ENCODE measurements around the gene DIP2C.
"Not testable (repeated sequence)": the region's sequence is repeated elsewhere in the genome, so short reads cannot be mapped to it uniquely, and the experiment has no call there.

Gene DIP2C

DNA sequence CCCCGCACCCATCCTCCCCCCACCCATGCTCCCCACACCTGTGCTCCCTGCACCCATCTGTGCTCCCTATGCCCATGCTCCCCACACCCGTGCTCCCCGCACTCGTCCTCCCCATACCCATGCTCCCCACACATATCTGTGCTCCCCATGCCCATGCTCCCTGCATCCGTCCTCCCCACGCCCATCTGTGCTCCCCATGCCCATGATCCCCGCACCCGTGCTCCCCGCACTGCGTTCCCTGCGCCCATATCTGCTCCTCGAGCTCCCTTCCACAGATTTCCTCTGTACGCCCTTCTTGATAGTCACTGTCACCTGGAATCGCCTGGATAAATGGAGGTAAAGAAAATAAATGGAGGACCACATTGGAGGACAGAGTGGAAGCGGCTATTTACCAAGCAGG, 9.9 kb downstream of the DIP2C start:
- H4K20me1 ChIP-seq (ENCODE audit: insufficient read depth, low read length, poor library complexity, severe bottlenecking) = no peaks in the 10 kb centered on the region
- H3K4me1 ChIP-seq (ENCODE audit: insufficient read depth, low read length, poor library complexity, severe bottlenecking) = no peaks in the 10 kb centered on the region
- H3K79me2 ChIP-seq (ENCODE audit: insufficient read depth, low read length) = no peaks in the 10 kb centered on the region
- no peak overlapping the region for H2AFZ ChIP-seq (ENCODE audit: low read length)
- H3K36me3 ChIP-seq (ENCODE audit: insufficient read depth, low read length) = no peaks in the 10 kb centered on the region
- H3K9ac ChIP-seq (ENCODE audit: low read depth, low read length, poor library complexity, severe bottlenecking) = no peak overlapping the region
- H3K4me3 ChIP-seq (ENCODE audit: low read length, poor library complexity, severe bottlenecking) = no peak overlapping the region
- no peaks in the 10 kb centered on the region for H3K9me2 ChIP-seq (replicated peaks; ENCODE audit: low read depth, low read length)
- no peak overlapping the region for H3K4me2 ChIP-seq (ENCODE audit: low read depth, low read length, poor library complexity, severe bottlenecking)
- H3K27me3 ChIP-seq (ENCODE audit: insufficient read depth, low read length, poor library complexity, severe bottlenecking) = no peaks in the 10 kb centered on the region
- H3F3A ChIP-seq (ENCODE audit: low read depth) = no peaks in the 10 kb centered on the region
- peaks cover 3% of the 10 kb centered on the region; the same call in 1 of the 2 replicates for H3K9me3 ChIP-seq (ENCODE audit: insufficient read depth, low read depth, low read length)
- TF ChIP-seq, protein P1, sequence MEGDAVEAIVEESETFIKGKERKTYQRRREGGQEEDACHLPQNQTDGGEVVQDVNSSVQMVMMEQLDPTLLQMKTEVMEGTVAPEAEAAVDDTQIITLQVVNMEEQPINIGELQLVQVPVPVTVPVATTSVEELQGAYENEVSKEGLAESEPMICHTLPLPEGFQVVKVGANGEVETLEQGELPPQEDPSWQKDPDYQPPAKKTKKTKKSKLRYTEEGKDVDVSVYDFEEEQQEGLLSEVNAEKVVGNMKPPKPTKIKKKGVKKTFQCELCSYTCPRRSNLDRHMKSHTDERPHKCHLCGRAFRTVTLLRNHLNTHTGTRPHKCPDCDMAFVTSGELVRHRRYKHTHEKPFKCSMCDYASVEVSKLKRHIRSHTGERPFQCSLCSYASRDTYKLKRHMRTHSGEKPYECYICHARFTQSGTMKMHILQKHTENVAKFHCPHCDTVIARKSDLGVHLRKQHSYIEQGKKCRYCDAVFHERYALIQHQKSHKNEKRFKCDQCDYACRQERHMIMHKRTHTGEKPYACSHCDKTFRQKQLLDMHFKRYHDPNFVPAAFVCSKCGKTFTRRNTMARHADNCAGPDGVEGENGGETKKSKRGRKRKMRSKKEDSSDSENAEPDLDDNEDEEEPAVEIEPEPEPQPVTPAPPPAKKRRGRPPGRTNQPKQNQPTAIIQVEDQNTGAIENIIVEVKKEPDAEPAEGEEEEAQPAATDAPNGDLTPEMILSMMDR (conservative IDR thresholded peaks at IDR 0.05; ENCODE audit: low read length) = no peak
- TF ChIP-seq EZH2phosphoT487 (IDR thresholded peaks at IDR 0.05; ENCODE audit: borderline replicate concordance) = no peak

DNA sequence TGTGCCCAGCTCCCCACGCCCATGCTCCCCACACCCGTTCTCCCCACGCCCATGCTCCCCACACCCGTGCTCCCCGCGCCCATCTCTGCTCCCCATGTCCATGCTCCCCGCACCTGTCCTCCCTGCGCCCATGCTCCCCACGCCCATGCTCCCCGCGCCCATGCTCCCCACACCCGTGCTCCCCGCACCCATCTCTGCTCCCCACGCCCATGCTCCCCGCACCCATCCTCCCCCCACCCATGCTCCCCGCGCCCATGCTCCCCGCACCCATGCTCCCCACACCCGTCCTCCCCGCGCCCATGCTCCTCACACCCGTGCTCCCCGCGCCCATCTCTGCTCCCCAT, 10.8 kb downstream of the DIP2C start:
- not testable (repeated sequence) for H3K27me3 ChIP-seq (ENCODE audit: insufficient read depth, low read length, poor library complexity, severe bottlenecking); H3K4me1 ChIP-seq (ENCODE audit: insufficient read depth, low read length, poor library complexity, severe bottlenecking); H3K4me3 ChIP-seq (ENCODE audit: low read length, poor library complexity, severe bottlenecking); H2AFZ ChIP-seq (ENCODE audit: low read length); H3K79me2 ChIP-seq (ENCODE audit: insufficient read depth, low read length); H3K9me2 ChIP-seq (replicated peaks; ENCODE audit: low read depth, low read length); H3K9me3 ChIP-seq (ENCODE audit: insufficient read depth, low read depth, low read length); H3F3A ChIP-seq (ENCODE audit: low read depth); H4K20me1 ChIP-seq (ENCODE audit: insufficient read depth, low read length, poor library complexity, severe bottlenecking); H3K9ac ChIP-seq (ENCODE audit: low read depth, low read length, poor library complexity, severe bottlenecking); H3K36me3 ChIP-seq (ENCODE audit: insufficient read depth, low read length); H3K4me2 ChIP-seq (ENCODE audit: low read depth, low read length, poor library complexity, severe bottlenecking)

DNA sequence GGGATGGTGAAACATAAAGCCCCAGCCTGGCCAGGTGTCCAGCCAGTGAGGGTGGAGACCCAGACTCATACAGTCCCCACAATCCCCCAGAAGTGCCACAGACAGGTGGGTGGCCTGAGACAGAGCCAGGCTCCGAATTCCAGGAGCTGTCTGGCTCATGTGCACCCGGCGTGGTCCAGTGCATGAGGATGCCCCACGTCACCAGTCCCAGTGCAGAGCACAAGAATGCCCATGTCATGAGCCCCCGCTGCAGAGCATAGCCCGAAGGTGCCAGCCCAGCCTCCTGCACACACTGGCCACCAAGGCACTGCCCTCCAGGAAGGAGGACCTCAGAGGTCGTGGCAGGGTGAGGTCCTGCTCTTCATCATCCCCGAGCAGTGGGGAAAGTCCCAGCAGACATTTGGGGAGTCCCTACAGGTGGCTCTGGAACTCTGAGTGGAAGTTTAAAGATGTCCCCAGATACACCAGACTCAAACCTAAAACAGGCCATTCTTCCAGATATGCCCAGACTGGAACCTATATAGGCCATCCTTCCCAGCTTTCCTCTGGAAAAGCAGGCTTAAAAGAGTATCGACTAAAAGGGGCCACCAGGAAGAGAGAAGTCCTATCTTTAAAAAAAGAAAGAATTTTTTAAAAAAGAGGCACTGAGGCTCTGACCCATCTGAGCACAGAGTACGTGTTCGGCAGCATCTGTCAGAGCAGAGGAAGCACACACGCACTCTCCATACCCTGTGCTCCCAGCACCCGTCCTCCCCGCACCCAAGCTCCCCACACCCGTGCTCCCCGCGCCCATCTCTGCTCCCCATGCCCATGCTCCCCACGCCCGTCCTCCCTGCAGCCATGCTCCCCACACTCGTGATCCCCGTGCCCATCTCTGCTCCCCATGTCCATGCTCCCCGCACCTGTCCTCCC, 11.5 kb downstream of the DIP2C start:
- no peak overlapping the region for H3K4me2 ChIP-seq (ENCODE audit: low read depth, low read length, poor library complexity, severe bottlenecking)
- H4K20me1 ChIP-seq (ENCODE audit: insufficient read depth, low read length, poor library complexity, severe bottlenecking) = no peaks in the 10 kb centered on the region

More for the DNA sequence above, 11.5 kb downstream of the DIP2C start:
- Histone ChIP-seq H3F3A (ENCODE audit: low read depth) (no peaks in the 10 kb centered on the region), H3K9me3 (ENCODE audit: insufficient read depth, low read depth, low read length) (no peaks in the 10 kb centered on the region; the same call in 1 of the 2 replicates), H3K79me2 (ENCODE audit: insufficient read depth, low read length) (no peaks in the 10 kb centered on the region), H3K4me3 (ENCODE audit: low read length, poor library complexity, severe bottlenecking) (no peak overlapping the region), H3K9me2 (replicated peaks; ENCODE audit: low read depth, low read length) (no peaks in the 10 kb centered on the region), H3K9ac (ENCODE audit: low read depth, low read length, poor library complexity, severe bottlenecking) (no peak overlapping the region), H3K4me1 (ENCODE audit: insufficient read depth, low read length, poor library complexity, severe bottlenecking) (no peaks in the 10 kb centered on the region), H3K36me3 (ENCODE audit: insufficient read depth, low read length) (no peaks in the 10 kb centered on the region), H2AFZ (ENCODE audit: low read length) (no peak overlapping the region), H3K27me3 (ENCODE audit: insufficient read depth, low read length, poor library complexity, severe bottlenecking) (no peaks in the 10 kb centered on the region)
- no peak for TF ChIP-seq EZH2phosphoT487 (IDR thresholded peaks at IDR 0.05; ENCODE audit: borderline replicate concordance)
- TF ChIP-seq, protein P1 (conservative IDR thresholded peaks at IDR 0.05; ENCODE audit: low read length) = no peak

All from Loucy (cell line).